GM12892 (cell line): ENCODE data around the gene OR52N4.

Experiments used
- POLR2A ChIP-seq: IDR thresholded peaks from 2 replicates; pipeline ENCODE4 v1.6.1; 2011; ENCODE audit warnings: low read depth, low read length, control low read depth
- POLR2AphosphoS5 ChIP-seq: IDR thresholded peaks from 2 replicates; pipeline ENCODE4 v1.6.1; 2011; ENCODE audit warnings: low read depth, low read length, control low read depth
- TAF1 ChIP-seq: IDR thresholded peaks from 2 replicates; pipeline ENCODE4 v1.6.1; 2011; ENCODE audit warnings: low read depth, mild to moderate bottlenecking, control low read depth, low read length, borderline replicate concordance

GRCh38 chr11:5749836-5750235 lies 4.2 kb upstream of the OR52N4 start:
- TF ChIP-seq TAF1 = no peak
- TF ChIP-seq POLR2A = no peak
- TF ChIP-seq POLR2AphosphoS5 = no peak
